ENCODE measurements around the gene SLC38A8.

The SLC38A8 gene

GRCh38 chr16:83971165-83972130 lies 71.1 kb downstream of the SLC38A8 start:
- H2AFZ ChIP-seq (ENCODE audit: low read length): no peak overlapping the region
- no peaks in the 10 kb centered on the region for H3K27me3 ChIP-seq (ENCODE audit: insufficient read depth, low read length, poor library complexity, severe bottlenecking)
- no peaks in the 10 kb centered on the region for H3F3A ChIP-seq (ENCODE audit: low read depth)
- H3K4me1 ChIP-seq (ENCODE audit: insufficient read depth, low read length, poor library complexity, severe bottlenecking): no peaks in the 10 kb centered on the region
- no peaks in the 10 kb centered on the region for H3K36me3 ChIP-seq (ENCODE audit: insufficient read depth, low read length)
- H3K9ac ChIP-seq (ENCODE audit: low read depth, low read length, poor library complexity, severe bottlenecking): no peak overlapping the region
- H3K9me3 ChIP-seq (ENCODE audit: insufficient read depth, low read depth, low read length): no peaks in the 10 kb centered on the region
- no peaks in the 10 kb centered on the region for H4K20me1 ChIP-seq (ENCODE audit: insufficient read depth, low read length, poor library complexity, severe bottlenecking)
- H3K79me2 ChIP-seq (ENCODE audit: insufficient read depth, low read length): no peaks in the 10 kb centered on the region
- no peaks in the 10 kb centered on the region for H3K9me2 ChIP-seq (replicated peaks; ENCODE audit: low read depth, low read length)
- no peak overlapping the region for H3K4me3 ChIP-seq (ENCODE audit: low read length, poor library complexity, severe bottlenecking)
- H3K4me2 ChIP-seq (ENCODE audit: low read depth, low read length, poor library complexity, severe bottlenecking): no peak overlapping the region
- TF ChIP-seq EZH2phosphoT487 (IDR thresholded peaks at IDR 0.05; ENCODE audit: borderline replicate concordance): no peak
- no peak for TF ChIP-seq CTCF (conservative IDR thresholded peaks at IDR 0.05; ENCODE audit: low read length)

GRCh38 chr16:83970430-83970815 lies 72.2 kb downstream of the SLC38A8 start:
- no peaks in the 10 kb centered on the region for H3K36me3 ChIP-seq (ENCODE audit: insufficient read depth, low read length)
- no peaks in the 10 kb centered on the region for H3K27me3 ChIP-seq (ENCODE audit: insufficient read depth, low read length, poor library complexity, severe bottlenecking)
- H3K9ac ChIP-seq (ENCODE audit: low read depth, low read length, poor library complexity, severe bottlenecking): no peak overlapping the region
- H3K79me2 ChIP-seq (ENCODE audit: insufficient read depth, low read length): no peaks in the 10 kb centered on the region
- no peak overlapping the region for H3K4me2 ChIP-seq (ENCODE audit: low read depth, low read length, poor library complexity, severe bottlenecking)
- H3F3A ChIP-seq (ENCODE audit: low read depth): no peaks in the 10 kb centered on the region
- H2AFZ ChIP-seq (ENCODE audit: low read length): no peak overlapping the region
- no peaks in the 10 kb centered on the region for H4K20me1 ChIP-seq (ENCODE audit: insufficient read depth, low read length, poor library complexity, severe bottlenecking)
- no peaks in the 10 kb centered on the region for H3K9me2 ChIP-seq (replicated peaks; ENCODE audit: low read depth, low read length)
- H3K4me3 ChIP-seq (ENCODE audit: low read length, poor library complexity, severe bottlenecking): no peak overlapping the region
- H3K9me3 ChIP-seq (ENCODE audit: insufficient read depth, low read depth, low read length): no peaks in the 10 kb centered on the region
- TF ChIP-seq EZH2phosphoT487 (IDR thresholded peaks at IDR 0.05; ENCODE audit: borderline replicate concordance) (no peak), CTCF (conservative IDR thresholded peaks at IDR 0.05; ENCODE audit: low read length) (no peak)
- H3K4me1 ChIP-seq (ENCODE audit: insufficient read depth, low read length, poor library complexity, severe bottlenecking): no peaks in the 10 kb centered on the region

DNA sequence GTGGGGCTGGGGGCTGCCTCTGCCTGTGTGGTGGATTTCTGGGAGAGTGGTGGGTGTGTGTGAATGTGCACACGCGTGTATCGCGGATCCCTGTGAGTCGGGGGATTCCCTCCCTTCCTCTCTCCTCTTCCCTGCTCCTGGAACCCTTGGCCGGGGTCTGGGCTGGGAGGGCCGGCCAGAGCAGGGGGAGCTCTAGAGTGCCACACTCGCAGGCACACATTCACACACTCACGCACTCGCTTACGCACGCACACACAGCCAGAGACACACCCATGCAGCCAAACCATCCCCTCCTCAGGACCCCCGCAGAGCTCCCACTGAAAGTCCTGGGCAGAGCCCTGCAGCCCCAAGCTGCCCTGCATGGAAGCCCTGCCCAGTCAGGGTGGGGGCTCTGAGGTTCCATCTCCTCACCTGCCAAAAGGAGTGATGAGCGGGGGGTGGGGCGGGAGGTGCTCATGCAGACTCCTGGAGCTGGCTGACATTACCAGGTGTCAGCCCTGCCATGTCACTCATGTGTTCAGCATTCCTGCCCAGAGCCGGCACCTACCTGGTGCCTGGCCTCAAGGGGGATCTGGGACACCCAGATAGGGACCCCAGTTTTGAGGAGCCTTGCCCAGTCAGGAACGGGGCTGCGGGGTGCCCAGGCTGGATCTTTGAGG lies 72.7 kb downstream of the SLC38A8 start:
- no peak for TF ChIP-seq EZH2phosphoT487 (IDR thresholded peaks at IDR 0.05; ENCODE audit: borderline replicate concordance)
- TF ChIP-seq CTCF (conservative IDR thresholded peaks at IDR 0.05; ENCODE audit: low read length): no peak
- H3K4me3 ChIP-seq (ENCODE audit: low read length, poor library complexity, severe bottlenecking): no peak overlapping the region
- H3K9me2 ChIP-seq (replicated peaks; ENCODE audit: low read depth, low read length): no peaks in the 10 kb centered on the region
- no peak overlapping the region for H3K4me2 ChIP-seq (ENCODE audit: low read depth, low read length, poor library complexity, severe bottlenecking)
- no peak overlapping the region for H3K9ac ChIP-seq (ENCODE audit: low read depth, low read length, poor library complexity, severe bottlenecking)
- H3K27me3 ChIP-seq (ENCODE audit: insufficient read depth, low read length, poor library complexity, severe bottlenecking): no peaks in the 10 kb centered on the region
- H4K20me1 ChIP-seq (ENCODE audit: insufficient read depth, low read length, poor library complexity, severe bottlenecking): no peaks in the 10 kb centered on the region
- no peak overlapping the region for H2AFZ ChIP-seq (ENCODE audit: low read length)
- H3K4me1 ChIP-seq (ENCODE audit: insufficient read depth, low read length, poor library complexity, severe bottlenecking): no peaks in the 10 kb centered on the region
- H3K79me2 ChIP-seq (ENCODE audit: insufficient read depth, low read length): no peaks in the 10 kb centered on the region
- no peaks in the 10 kb centered on the region for H3F3A ChIP-seq (ENCODE audit: low read depth)
- H3K9me3 ChIP-seq (ENCODE audit: insufficient read depth, low read depth, low read length): no peaks in the 10 kb centered on the region
- no peaks in the 10 kb centered on the region for H3K36me3 ChIP-seq (ENCODE audit: insufficient read depth, low read length)
